ENCODE measurements around the gene PCDHGA9.

- TF ChIP-seq, protein P1, sequence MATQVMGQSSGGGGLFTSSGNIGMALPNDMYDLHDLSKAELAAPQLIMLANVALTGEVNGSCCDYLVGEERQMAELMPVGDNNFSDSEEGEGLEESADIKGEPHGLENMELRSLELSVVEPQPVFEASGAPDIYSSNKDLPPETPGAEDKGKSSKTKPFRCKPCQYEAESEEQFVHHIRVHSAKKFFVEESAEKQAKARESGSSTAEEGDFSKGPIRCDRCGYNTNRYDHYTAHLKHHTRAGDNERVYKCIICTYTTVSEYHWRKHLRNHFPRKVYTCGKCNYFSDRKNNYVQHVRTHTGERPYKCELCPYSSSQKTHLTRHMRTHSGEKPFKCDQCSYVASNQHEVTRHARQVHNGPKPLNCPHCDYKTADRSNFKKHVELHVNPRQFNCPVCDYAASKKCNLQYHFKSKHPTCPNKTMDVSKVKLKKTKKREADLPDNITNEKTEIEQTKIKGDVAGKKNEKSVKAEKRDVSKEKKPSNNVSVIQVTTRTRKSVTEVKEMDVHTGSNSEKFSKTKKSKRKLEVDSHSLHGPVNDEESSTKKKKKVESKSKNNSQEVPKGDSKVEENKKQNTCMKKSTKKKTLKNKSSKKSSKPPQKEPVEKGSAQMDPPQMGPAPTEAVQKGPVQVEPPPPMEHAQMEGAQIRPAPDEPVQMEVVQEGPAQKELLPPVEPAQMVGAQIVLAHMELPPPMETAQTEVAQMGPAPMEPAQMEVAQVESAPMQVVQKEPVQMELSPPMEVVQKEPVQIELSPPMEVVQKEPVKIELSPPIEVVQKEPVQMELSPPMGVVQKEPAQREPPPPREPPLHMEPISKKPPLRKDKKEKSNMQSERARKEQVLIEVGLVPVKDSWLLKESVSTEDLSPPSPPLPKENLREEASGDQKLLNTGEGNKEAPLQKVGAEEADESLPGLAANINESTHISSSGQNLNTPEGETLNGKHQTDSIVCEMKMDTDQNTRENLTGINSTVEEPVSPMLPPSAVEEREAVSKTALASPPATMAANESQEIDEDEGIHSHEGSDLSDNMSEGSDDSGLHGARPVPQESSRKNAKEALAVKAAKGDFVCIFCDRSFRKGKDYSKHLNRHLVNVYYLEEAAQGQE (IDR thresholded peaks at IDR 0.05; ENCODE audit: borderline replicate concordance): no peak
- TF ChIP-seq, protein P1 (CRISPR knock-in tag; IDR thresholded peaks at IDR 0.05; ENCODE audit: low read depth): no peak
- TF ChIP-seq, protein P2, sequence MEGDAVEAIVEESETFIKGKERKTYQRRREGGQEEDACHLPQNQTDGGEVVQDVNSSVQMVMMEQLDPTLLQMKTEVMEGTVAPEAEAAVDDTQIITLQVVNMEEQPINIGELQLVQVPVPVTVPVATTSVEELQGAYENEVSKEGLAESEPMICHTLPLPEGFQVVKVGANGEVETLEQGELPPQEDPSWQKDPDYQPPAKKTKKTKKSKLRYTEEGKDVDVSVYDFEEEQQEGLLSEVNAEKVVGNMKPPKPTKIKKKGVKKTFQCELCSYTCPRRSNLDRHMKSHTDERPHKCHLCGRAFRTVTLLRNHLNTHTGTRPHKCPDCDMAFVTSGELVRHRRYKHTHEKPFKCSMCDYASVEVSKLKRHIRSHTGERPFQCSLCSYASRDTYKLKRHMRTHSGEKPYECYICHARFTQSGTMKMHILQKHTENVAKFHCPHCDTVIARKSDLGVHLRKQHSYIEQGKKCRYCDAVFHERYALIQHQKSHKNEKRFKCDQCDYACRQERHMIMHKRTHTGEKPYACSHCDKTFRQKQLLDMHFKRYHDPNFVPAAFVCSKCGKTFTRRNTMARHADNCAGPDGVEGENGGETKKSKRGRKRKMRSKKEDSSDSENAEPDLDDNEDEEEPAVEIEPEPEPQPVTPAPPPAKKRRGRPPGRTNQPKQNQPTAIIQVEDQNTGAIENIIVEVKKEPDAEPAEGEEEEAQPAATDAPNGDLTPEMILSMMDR (IDR thresholded peaks at IDR 0.05 in 2 of 3, conservative IDR thresholded peaks at IDR 0.05 in 1 of 3; ENCODE audit: insufficient read depth in 2 of 3, low read depth in 1 of 3, low read length in 3 of 3): no peak
- TF ChIP-seq POLR2AphosphoS5 (IDR thresholded peaks at IDR 0.05; ENCODE audit: control insufficient read depth, insufficient read depth, low read depth, low read length) (no peak), CCAR2 (IDR thresholded peaks at IDR 0.05; ENCODE audit: low read depth, low read length) (no peak), ZNF24 (IDR thresholded peaks at IDR 0.05) (no peak), NRF1 (conservative IDR thresholded peaks at IDR 0.05 in 1 of 2, IDR thresholded peaks at IDR 0.05 in 1 of 2) (no peak), ZBTB1 (CRISPR knock-in tag; IDR thresholded peaks at IDR 0.05; ENCODE audit: borderline replicate concordance, low read depth) (no peak), RAD21 (CRISPR knock-in tag; conservative IDR thresholded peaks at IDR 0.05 in 1 of 2, IDR thresholded peaks at IDR 0.05 in 1 of 2) (no peak)
- TF ChIP-seq, protein P3, sequence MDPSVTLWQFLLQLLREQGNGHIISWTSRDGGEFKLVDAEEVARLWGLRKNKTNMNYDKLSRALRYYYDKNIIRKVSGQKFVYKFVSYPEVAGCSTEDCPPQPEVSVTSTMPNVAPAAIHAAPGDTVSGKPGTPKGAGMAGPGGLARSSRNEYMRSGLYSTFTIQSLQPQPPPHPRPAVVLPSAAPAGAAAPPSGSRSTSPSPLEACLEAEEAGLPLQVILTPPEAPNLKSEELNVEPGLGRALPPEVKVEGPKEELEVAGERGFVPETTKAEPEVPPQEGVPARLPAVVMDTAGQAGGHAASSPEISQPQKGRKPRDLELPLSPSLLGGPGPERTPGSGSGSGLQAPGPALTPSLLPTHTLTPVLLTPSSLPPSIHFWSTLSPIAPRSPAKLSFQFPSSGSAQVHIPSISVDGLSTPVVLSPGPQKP (CRISPR knock-in tag; IDR thresholded peaks at IDR 0.05): no peak
- TF ChIP-seq, protein P4, sequence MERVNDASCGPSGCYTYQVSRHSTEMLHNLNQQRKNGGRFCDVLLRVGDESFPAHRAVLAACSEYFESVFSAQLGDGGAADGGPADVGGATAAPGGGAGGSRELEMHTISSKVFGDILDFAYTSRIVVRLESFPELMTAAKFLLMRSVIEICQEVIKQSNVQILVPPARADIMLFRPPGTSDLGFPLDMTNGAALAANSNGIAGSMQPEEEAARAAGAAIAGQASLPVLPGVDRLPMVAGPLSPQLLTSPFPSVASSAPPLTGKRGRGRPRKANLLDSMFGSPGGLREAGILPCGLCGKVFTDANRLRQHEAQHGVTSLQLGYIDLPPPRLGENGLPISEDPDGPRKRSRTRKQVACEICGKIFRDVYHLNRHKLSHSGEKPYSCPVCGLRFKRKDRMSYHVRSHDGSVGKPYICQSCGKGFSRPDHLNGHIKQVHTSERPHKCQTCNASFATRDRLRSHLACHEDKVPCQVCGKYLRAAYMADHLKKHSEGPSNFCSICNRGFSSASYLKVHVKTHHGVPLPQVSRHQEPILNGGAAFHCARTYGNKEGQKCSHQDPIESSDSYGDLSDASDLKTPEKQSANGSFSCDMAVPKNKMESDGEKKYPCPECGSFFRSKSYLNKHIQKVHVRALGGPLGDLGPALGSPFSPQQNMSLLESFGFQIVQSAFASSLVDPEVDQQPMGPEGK (CRISPR knock-in tag; IDR thresholded peaks at IDR 0.05; ENCODE audit: borderline replicate concordance): no peak
Observed at GRCh38 chr5:141434006-141434405, 31.4 kb downstream of the PCDHGA9 start.
